GDM1 (cell line): ENCODE data around the gene BCO1.
"Not testable (repeated sequence)": the region's sequence is repeated elsewhere in the genome, so short reads cannot be mapped to it uniquely, and the experiment has no call there.

Source experiments
- DNase-seq: peaks from one replicate; lab custom pipeline; 2025; lab: John Stamatoyannopoulos, UW

Gene BCO1, protein sequence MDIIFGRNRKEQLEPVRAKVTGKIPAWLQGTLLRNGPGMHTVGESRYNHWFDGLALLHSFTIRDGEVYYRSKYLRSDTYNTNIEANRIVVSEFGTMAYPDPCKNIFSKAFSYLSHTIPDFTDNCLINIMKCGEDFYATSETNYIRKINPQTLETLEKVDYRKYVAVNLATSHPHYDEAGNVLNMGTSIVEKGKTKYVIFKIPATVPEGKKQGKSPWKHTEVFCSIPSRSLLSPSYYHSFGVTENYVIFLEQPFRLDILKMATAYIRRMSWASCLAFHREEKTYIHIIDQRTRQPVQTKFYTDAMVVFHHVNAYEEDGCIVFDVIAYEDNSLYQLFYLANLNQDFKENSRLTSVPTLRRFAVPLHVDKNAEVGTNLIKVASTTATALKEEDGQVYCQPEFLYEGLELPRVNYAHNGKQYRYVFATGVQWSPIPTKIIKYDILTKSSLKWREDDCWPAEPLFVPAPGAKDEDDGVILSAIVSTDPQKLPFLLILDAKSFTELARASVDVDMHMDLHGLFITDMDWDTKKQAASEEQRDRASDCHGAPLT

GRCh38 chr16:81238296-81239011 is at the start of gene BCO1:
Gene BCO1 (plus strand): TSS chr16:81238689. CDS start chr16:81238909, 220 bp downstream.
- DNase-seq = no peak

DNA sequence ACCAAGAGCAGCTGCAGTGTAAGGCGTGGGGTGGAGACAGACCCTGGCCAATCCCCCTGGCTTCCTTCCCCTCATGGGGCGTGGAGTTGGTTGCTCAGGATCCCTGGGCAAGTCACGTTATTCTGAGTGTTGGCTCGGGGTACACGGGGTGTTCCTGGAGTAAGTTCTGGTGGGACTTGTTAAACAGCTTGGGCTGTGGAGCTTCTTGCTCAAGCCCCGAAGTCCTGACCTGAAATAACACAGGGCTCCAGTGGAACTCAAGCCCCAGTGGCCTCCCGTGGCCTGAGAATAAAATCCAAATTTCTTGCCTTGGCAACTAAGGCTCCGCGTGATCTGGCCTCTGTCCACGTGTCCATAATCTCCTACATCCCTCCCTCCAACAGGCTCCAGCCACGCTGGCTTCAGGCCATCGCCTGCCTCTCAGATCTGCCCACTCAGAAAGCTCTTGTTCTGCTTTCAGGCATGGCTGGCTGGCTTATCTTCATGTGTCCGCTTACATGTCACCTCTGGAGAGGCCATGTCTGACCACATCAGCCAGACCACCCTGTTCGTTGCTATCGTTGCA is 49.3 kb upstream of the BCO1 start:
- no peak for DNase-seq

GRCh38 chr16:81190667-81191066 is 47.8 kb upstream of the BCO1 start:
- DNase-seq = no peak

DNA sequence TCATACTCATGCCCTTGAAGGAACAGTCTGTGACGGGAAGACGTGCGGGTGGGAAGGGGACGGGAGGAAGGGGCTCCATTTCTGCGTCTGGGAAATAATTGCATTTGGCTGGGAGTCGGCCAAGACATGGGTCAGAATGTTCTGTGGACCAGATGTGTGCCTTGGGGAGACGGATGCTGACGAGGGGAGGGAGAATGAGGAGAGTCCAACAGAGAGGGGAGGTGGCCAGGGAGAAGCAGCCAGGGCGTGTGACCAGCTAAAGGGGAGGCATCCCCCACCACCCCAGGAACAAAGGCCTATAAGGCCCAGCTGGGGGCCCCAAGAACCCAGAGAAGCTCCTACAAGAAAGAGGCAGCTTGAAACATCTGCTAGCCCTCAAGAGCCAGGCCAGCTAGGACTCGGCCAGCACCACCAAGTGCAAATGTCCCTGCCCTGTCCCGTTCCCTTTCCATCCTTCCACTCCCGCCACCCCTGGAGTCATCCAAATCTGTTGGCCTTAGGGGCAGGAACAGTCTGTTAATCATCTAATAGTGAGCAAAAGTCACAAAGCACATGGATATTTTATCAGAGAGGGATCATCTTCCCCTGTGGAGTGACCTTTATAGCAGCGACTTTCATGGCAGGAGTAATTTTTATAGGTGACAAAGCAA is 42.5 kb upstream of the BCO1 start:
- no peak for DNase-seq

DNA sequence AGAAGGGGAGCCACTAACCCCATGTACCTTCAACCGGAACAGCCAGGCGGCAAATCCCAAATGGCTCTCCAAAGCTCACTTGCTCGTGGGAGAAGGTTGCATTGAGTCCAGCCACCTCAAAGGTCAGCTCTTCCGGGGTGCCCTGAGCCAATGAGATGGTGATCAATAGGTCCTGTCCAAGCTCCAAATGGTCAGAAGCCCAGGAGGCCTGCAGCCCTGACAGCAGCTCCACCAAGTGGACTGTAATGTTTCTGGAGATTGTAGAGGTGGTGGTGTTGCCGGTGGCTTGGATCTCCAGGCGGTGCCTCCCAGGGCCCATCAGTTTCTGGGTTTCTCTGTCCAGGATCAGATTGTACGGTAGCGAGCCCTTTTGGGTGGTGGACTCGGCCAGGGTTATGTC is 39.9 kb upstream of the BCO1 start:
- no peak for DNase-seq

DNA sequence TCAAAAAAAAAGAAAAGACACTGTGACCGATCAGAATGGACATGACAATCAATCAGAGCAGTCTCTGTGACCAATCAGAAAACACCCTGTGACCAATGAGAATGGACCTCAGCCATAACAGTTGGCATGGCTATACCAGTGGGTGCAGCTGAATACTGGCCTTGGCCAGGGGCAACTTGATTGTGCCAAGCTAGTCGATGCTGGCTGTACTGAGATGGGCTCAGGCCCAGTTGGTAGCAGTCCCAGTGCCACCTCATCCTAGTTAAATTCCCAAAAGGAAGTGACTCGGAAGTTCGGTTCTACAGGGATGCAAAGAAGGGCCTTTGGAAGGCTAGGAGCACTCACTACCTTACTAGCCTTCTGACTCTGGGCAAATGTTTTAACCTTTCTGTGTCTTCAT is 37.2 kb upstream of the BCO1 start:
- no peak for DNase-seq

DNA sequence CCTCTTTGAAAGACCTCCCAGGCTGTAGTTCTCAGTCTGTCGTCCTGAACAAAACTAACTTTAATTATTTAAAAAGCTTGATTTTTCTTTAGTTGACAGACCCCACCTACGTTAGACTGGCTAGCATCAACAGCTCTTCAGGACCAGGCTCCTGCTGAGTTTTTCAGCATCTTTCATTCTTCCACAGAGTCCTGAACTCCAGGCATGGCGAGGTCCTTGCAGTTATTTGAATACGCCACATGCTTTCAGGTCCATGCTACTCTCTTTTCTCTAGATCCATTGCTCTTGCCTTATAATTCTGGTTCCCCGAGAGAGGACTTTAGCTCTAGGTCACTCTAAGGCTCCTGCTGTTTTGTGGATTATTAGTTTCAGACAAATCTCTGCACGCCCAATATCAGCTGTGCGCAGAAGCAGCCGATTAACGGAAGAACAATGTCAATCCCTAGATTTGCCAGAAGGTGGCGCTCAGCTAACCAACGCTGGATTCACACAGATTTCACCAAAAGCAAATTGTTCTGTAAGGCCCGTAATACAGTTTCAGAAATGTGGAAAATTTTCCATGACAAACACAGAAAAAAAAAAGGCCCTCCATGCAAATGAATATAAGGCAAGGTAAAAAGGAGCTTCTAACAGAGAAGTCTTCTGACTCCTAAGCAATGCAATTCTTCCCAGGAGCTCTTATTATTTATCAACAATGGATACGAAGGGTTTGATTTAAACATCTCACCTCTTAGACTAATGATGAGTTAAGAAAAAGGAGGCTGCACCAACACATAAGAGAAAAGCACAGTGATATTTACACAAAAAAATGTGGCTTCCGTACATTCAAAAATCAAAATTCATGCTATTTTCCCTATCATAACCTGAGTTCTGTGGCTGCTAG is 33.5 kb upstream of the BCO1 start:
- no peak for DNase-seq

- DNase-seq = no peak
These were observed 31.4 kb upstream of the BCO1 start for GRCh38 chr16:81207076-81207475.

DNA sequence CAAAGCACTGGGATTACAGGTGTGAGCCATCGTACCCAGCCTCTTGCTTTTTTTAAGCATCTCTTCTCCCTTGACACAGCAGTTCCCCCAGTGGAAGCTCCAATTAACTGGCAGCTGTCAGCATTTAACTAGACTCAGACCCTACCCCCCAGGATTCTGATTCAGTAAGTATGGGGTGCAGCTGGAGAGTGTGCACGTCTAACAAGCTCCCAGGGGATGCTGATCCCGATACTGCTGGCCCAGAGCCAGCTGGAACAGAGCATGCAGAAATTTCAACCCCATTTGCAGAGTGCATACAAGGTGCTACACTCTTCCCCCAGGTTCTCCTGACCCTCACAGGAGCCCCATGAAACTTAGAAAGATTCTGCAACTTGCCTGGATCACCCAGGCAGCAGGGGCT is 27.7 kb upstream of the BCO1 start:
- no peak for DNase-seq

GRCh38 chr16:81212830-81213465 is 25.5 kb upstream of the BCO1 start:
- DNase-seq = no peak

DNA sequence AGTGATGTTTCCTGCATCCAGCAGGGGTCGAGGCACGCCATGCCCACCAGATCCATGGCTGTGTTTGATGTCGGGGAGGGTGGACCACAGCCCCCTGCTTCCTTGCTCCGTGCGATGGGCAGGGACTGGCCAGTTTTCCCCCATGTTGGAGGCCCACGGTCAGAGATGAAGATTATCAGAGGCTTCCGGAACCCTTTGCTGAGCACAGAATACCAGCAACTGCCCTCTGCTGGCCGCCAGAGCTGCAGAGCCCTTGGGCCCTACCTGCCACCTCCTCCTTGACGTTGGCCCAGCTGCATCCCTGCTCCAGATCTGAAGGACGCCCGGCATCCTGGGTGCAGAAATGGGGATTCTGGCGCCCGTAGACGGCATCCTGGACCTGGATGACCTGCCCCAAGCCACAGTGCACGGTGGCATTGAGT is 23.7 kb upstream of the BCO1 start:
- no peak for DNase-seq

DNA sequence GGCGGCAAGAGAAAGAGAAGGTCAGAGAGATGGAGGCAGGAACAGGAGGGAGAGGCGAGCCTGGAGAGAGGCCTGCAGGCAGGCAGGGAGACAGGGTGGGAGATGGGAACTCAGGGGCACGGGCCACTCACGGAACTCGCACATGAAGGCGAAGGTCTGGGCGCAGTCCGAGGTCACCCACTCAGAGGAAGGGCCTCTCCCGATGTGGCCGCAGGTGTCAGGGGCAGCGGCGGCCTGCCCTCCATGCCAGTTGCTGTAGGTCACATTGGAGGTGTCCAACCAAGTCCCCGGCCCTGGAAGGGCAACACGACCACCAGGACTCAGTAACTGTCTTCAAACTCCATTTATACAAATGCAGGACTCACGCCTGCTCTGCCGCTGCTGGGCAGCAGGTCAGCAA is 22.4 kb upstream of the BCO1 start:
- DNase-seq = no peak

GRCh38 chr16:81216706-81217105 is 21.8 kb upstream of the BCO1 start:
- no peak for DNase-seq

GRCh38 chr16:81219151-81219550 is 19.3 kb upstream of the BCO1 start:
- no peak for DNase-seq

DNA sequence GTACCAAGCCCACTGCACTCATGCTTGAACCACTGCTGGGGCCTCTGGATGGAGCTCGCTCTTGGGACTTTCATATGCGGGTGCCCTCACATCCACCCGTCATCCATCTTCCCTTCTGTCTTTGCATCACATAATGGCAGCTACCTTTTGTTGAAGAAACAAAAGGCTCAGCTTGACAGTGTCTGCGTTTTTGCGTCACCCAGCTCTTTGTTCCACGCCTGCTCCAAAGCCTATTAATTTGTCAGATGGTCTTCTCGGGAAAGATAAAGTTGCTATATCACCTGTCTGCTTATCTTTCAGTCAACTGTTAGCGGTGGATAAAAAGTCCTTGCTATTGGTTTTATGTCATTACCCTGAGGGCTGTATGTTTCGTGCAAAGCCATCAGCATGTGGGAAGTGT is 18.1 kb upstream of the BCO1 start:
- no peak for DNase-seq

- DNase-seq = no peak
These were observed 16.8 kb upstream of the BCO1 start for GRCh38 chr16:81221731-81222130.

GRCh38 chr16:81224824-81225223 is 13.7 kb upstream of the BCO1 start:
- no peak for DNase-seq

- DNase-seq = not testable (repeated sequence)
These were observed 12.8 kb upstream of the BCO1 start for GRCh38 chr16:81225697-81226096.

DNA sequence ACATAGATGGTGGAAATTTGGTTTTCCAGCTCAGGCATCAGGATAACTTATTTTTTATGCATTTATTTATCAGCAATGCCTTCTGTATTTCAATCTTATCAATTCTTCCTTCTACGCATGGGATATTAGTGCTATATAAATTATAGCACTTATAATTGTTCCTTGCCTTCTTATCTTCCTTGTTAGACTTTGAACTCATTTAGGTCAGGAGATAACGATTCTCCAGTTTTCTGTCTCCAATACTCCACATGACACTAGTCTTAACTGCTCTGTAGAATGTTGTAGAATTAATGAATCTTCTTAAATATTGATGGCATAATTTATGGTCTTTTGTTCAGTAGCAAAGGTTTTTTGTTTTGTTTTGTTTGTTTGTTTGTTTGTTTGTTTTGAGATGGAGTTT is 10.7 kb upstream of the BCO1 start:
- DNase-seq = no peak

DNA sequence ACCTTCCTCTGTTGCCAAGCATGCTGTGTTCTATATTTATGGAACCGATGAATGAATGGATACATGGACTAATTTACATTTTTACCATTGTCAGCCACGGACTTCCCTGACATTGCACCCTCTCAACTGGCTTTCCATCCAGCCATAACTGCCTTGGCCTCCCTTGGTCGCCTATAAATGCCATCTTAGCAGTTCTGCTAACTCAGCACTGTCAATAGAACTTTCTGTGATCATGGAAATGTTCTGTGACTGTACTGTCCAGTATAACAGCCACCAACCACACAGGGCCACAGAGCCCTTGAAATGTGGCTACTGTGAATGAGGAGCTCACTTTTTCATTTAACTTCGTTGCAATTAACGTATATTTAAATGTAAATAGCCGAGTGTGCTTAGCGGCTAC is 8.7 kb upstream of the BCO1 start:
- DNase-seq = no peak

- no peak for DNase-seq
These were observed 7.5 kb upstream of the BCO1 start for GRCh38 chr16:81231014-81231413.
